ENCODE data around the gene IPO11.

DNA sequence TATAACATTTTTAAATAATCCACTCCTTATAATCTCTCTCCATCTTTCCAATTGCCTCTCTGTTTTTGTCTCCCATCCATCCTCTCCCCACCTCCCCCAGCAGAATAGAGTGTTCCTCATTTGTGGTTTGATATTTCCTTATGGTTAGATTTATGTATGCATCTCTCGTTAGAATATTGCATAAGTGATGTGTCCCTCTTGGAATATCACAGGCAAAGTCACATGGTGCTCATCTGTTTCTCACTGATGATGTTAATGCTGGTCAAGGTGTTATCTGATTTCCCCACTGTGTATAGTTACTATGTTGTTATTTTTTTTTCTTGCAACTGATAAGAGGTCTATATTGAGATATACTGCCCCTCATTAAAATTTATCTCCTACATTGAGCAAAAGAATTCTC lies 162.9 kb downstream of the IPO11 start:
- no peak for TF ChIP-seq YY1 (IDR thresholded peaks at IDR 0.05)
- TF ChIP-seq, protein P1, sequence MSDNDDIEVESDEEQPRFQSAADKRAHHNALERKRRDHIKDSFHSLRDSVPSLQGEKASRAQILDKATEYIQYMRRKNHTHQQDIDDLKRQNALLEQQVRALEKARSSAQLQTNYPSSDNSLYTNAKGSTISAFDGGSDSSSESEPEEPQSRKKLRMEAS (IDR thresholded peaks at IDR 0.05): no peak
- TF ChIP-seq GABPA (IDR thresholded peaks at IDR 0.05 in 1 of 2, conservative IDR thresholded peaks at IDR 0.05 in 1 of 2): no peak
- TF ChIP-seq, protein P2, sequence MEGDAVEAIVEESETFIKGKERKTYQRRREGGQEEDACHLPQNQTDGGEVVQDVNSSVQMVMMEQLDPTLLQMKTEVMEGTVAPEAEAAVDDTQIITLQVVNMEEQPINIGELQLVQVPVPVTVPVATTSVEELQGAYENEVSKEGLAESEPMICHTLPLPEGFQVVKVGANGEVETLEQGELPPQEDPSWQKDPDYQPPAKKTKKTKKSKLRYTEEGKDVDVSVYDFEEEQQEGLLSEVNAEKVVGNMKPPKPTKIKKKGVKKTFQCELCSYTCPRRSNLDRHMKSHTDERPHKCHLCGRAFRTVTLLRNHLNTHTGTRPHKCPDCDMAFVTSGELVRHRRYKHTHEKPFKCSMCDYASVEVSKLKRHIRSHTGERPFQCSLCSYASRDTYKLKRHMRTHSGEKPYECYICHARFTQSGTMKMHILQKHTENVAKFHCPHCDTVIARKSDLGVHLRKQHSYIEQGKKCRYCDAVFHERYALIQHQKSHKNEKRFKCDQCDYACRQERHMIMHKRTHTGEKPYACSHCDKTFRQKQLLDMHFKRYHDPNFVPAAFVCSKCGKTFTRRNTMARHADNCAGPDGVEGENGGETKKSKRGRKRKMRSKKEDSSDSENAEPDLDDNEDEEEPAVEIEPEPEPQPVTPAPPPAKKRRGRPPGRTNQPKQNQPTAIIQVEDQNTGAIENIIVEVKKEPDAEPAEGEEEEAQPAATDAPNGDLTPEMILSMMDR (IDR thresholded peaks at IDR 0.05; ENCODE audit: low read depth, low read length, missing input control): no peak
- no peak for TF ChIP-seq RAD21 (IDR thresholded peaks at IDR 0.05)
- TF ChIP-seq JUND (IDR thresholded peaks at IDR 0.05): no peak
- no peak for TF ChIP-seq REST (IDR thresholded peaks at IDR 0.05)

Measured in liver (tissue), 3 donors.